CD4-positive, CD25-positive, alpha-beta regulatory T cell (primary cell): Measurements from ENCODE around the gene EED. TPM values are rescaled to one million over a fixed set of nuclear protein-coding genes. Genes with fewer than 3 reads are reported as not detected.

Experiments
- ATAC-seq, 2 donors: fragments of 150-1000 bp; cut with Tn5 transposase; one replicate each; pipeline ENCODE4 v1.10.0; 2021; ENCODE audit warnings: low read depth in 2 of 2, moderate number of reproducible peaks in 2 of 2, moderate library complexity in 1 of 2
- DNase-seq, 3 donors: peaks; one replicate each; pipeline versions ENCODE4 v3.0.0 to v3.0.0-alpha.2; 2012 to 2022; ENCODE audit warnings: mixed read lengths in 1 of 3
- H3K27ac ChIP-seq: one replicate; pipeline ENCODE4 v1.7.0; 2013; ENCODE audit warnings: mild to moderate bottlenecking, low read length; ENCODE audit not compliant: insufficient read depth, poor library complexity, severe bottlenecking
- H3K27me3 ChIP-seq: one replicate; pipeline ENCODE4 v1.7.0; 2013; ENCODE audit warnings: low read length; ENCODE audit not compliant: control insufficient read depth, insufficient read depth
- H3K36me3 ChIP-seq: one replicate; pipeline ENCODE4 v1.7.0; 2013; ENCODE audit warnings: mild to moderate bottlenecking, low read length, moderate library complexity; ENCODE audit not compliant: control insufficient read depth, insufficient read depth
- H3K4me1 ChIP-seq: 2 replicates; pipeline ENCODE4 v1.7.0; 2013; ENCODE audit warnings: mild to moderate bottlenecking, low read length; ENCODE audit not compliant: insufficient read depth, control insufficient read depth, poor library complexity, severe bottlenecking
- H3K4me3 ChIP-seq: one replicate; pipeline ENCODE4 v1.7.0; 2013; ENCODE audit warnings: low read depth, mild to moderate bottlenecking, low read length, moderate library complexity
- H3K9me3 ChIP-seq, 2 experiments: 1 replicate in 1 of 2; 2 replicates in 1 of 2; pipeline ENCODE4 v1.7.0; 2013; ENCODE audit warnings: low read length in 2 of 2, mild to moderate bottlenecking in 1 of 2, moderate library complexity in 1 of 2; ENCODE audit not compliant: control insufficient read depth in 2 of 2
- H3K27ac Mint-ChIP-seq, 3 donors: one replicate each; pipeline ENCODE4 v1.8.0; 2020 to 2022; ENCODE audit warnings: mild to moderate bottlenecking in 3 of 3, mixed read lengths in 3 of 3, moderate library complexity in 2 of 3
- H3K27me3 Mint-ChIP-seq: one replicate; pipeline ENCODE4 v1.8.0; 2022; ENCODE audit warnings: mild to moderate bottlenecking, mixed read lengths
- H3K36me3 Mint-ChIP-seq: one replicate; pipeline ENCODE4 v1.8.0; 2020; ENCODE audit warnings: mixed read lengths
- H3K4me1 Mint-ChIP-seq, 4 donors: one replicate each; pipeline ENCODE4 v1.8.0; 2020 to 2022; ENCODE audit warnings: mixed read lengths in 4 of 4, mild to moderate bottlenecking in 1 of 4
- H3K4me3 Mint-ChIP-seq, 4 donors: one replicate each; pipeline ENCODE4 v1.8.0; 2020 to 2022; ENCODE audit warnings: mild to moderate bottlenecking in 4 of 4, mixed read lengths in 4 of 4, moderate library complexity in 3 of 4
- H3K9me3 Mint-ChIP-seq, 7 donors: one replicate each; pipeline ENCODE4 v1.8.0; 2020 to 2022; ENCODE audit warnings: mixed read lengths in 7 of 7, mild to moderate bottlenecking in 3 of 7, moderate library complexity in 2 of 7
- polyA plus RNA-seq, 4 donors: library from polyadenylated mRNA; unstranded; fragments of 300-500 nt; fragmentation: Illumina TruSeq; gene quantifications; one replicate each; pipeline ENCODE4 v1.2.3, GENCODE V29; 2021
- total RNA-seq: library from RNA; stranded (reverse); gene quantifications from one replicate; pipeline ENCODE4 v1.2.3, GENCODE V29; 2022

Gene EED
- total and polyA plus RNA-seq, 5 donors from 2014 or later = 23.7 to 65.7 (median 29.8) TPM

- H3K36me3 ChIP-seq = peaks cover 66% of the 10 kb centered on the region
- ATAC-seq (no peak), DNase-seq (no peak)
- Mint-ChIP-seq H3K9me3 (peaks cover 0 to 1% (median 0%) of the 10 kb centered on the region in 7 donors), H3K4me3 (no peak overlapping the region), H3K4me1 (peaks cover 13 to 29% (median 18%) of the 10 kb centered on the region in 4 donors), H3K27ac (no peak overlapping the region), H3K36me3 (peaks cover 37% of the 10 kb centered on the region), H3K27me3 (no peaks in the 10 kb centered on the region)
- H3K9me3 ChIP-seq = no peaks in the 10 kb centered on the region
- H3K4me3 ChIP-seq = no peak overlapping the region
- peaks cover 5% of the 10 kb centered on the region for H3K4me1 ChIP-seq
- H3K27ac ChIP-seq = no peak overlapping the region
- no peaks in the 10 kb centered on the region for H3K27me3 ChIP-seq
Measured at GRCh38 chr11:86265194-86265593, 20.6 kb downstream of the EED start.

- H3K4me3 ChIP-seq = no peak overlapping the region
- DNase-seq (no peak), ATAC-seq (no peak)
- Mint-ChIP-seq H3K9me3 (peaks cover 0 to 1% (median 0%) of the 10 kb centered on the region in 7 donors), H3K4me1 (peaks cover 20 to 41% (median 36%) of the 10 kb centered on the region in 4 donors), H3K36me3 (peaks cover 58% of the 10 kb centered on the region), H3K4me3 (no peak overlapping the region), H3K27me3 (no peaks in the 10 kb centered on the region), H3K27ac (no peak overlapping the region)
- peaks cover 48% of the 10 kb centered on the region for H3K36me3 ChIP-seq
- H3K9me3 ChIP-seq = no peaks in the 10 kb centered on the region
- no peak overlapping the region for H3K27ac ChIP-seq
- no peaks in the 10 kb centered on the region for H3K27me3 ChIP-seq
- peaks cover 8% of the 10 kb centered on the region for H3K4me1 ChIP-seq
Measured at GRCh38 chr11:86269645-86270044, 25.1 kb downstream of the EED start.

- H3K36me3 ChIP-seq = peaks cover 53% of the 10 kb centered on the region
- no peaks in the 10 kb centered on the region for H3K9me3 ChIP-seq
- H3K27ac Mint-ChIP-seq = peak overlapping the region in 2 of 3 donors; percentile 16 to 72
- peaks cover 26 to 42% (median 33%) of the 10 kb centered on the region in 4 donors for H3K4me1 Mint-ChIP-seq
- H3K4me1 ChIP-seq = peaks cover 8% of the 10 kb centered on the region
- peaks cover 0 to 4% (median 0%) of the 10 kb centered on the region in 7 donors for H3K9me3 Mint-ChIP-seq
- H3K27me3 ChIP-seq = no peaks in the 10 kb centered on the region
- no peak overlapping the region for H3K27ac ChIP-seq
- peaks cover 65% of the 10 kb centered on the region for H3K36me3 Mint-ChIP-seq
- H3K4me3 Mint-ChIP-seq = no peak overlapping the region
- H3K27me3 Mint-ChIP-seq = no peaks in the 10 kb centered on the region
- DNase-seq (no peak), ATAC-seq (no peak)
- no peak overlapping the region for H3K4me3 ChIP-seq
Measured at GRCh38 chr11:86274503-86274902, 29.9 kb downstream of the EED start.

GRCh38 chr11:86274999-86275398 lies 30.4 kb downstream of the EED start:
- Histone ChIP-seq H3K9me3 (no peaks in the 10 kb centered on the region), H3K4me3 (no peak overlapping the region), H3K36me3 (peaks cover 53% of the 10 kb centered on the region), H3K27ac (no peak overlapping the region), H3K4me1 (peaks cover 5% of the 10 kb centered on the region), H3K27me3 (no peaks in the 10 kb centered on the region)
- peaks cover 65% of the 10 kb centered on the region for H3K36me3 Mint-ChIP-seq
- H3K27ac Mint-ChIP-seq = peak overlapping the region; percentile 46 to 84 (median 72)
- ATAC-seq = no peak
- H3K9me3 Mint-ChIP-seq = peaks cover 0 to 4% (median 0%) of the 10 kb centered on the region in 7 donors
- H3K4me3 Mint-ChIP-seq = no peak overlapping the region
- peaks cover 25 to 39% (median 29%) of the 10 kb centered on the region in 4 donors for H3K4me1 Mint-ChIP-seq
- H3K27me3 Mint-ChIP-seq = no peaks in the 10 kb centered on the region
- no peak for DNase-seq

- H3K4me3 ChIP-seq = no peak overlapping the region
- H3K36me3 ChIP-seq = peaks cover 57% of the 10 kb centered on the region
- H3K27ac ChIP-seq = no peak overlapping the region
- ATAC-seq = no peak
- peak overlapping the region in 2 of 3 donors; percentile 42 to 46 for H3K27ac Mint-ChIP-seq
- no peaks in the 10 kb centered on the region for H3K27me3 ChIP-seq
- peaks cover 22 to 36% (median 26%) of the 10 kb centered on the region in 4 donors for H3K4me1 Mint-ChIP-seq
- H3K4me3 Mint-ChIP-seq = no peak overlapping the region
- peaks cover 0 to 4% (median 0%) of the 10 kb centered on the region in 7 donors for H3K9me3 Mint-ChIP-seq
- H3K4me1 ChIP-seq = peaks cover 4% of the 10 kb centered on the region
- H3K9me3 ChIP-seq = no peaks in the 10 kb centered on the region
- no peak for DNase-seq
- H3K36me3 Mint-ChIP-seq = peaks cover 64% of the 10 kb centered on the region
- no peaks in the 10 kb centered on the region for H3K27me3 Mint-ChIP-seq
Measured at GRCh38 chr11:86275493-86276370, 31.2 kb downstream of the EED start.

- H3K4me1 Mint-ChIP-seq = peaks cover 25 to 44% (median 35%) of the 10 kb centered on the region in 4 donors
- H3K36me3 Mint-ChIP-seq = peaks cover 61% of the 10 kb centered on the region
- peaks cover 0 to 4% (median 0%) of the 10 kb centered on the region in 7 donors for H3K9me3 Mint-ChIP-seq
- no peak overlapping the region for H3K27ac Mint-ChIP-seq
- H3K27me3 Mint-ChIP-seq = no peaks in the 10 kb centered on the region
- no peak for DNase-seq
- ATAC-seq = no peak
- H3K27ac ChIP-seq = no peak overlapping the region
- no peak overlapping the region for H3K4me3 ChIP-seq
- peak overlapping the region in 1 of 4 donors; percentile 12 for H3K4me3 Mint-ChIP-seq
- no peaks in the 10 kb centered on the region for H3K4me1 ChIP-seq
- H3K36me3 ChIP-seq = peaks cover 58% of the 10 kb centered on the region
- H3K27me3 ChIP-seq = no peaks in the 10 kb centered on the region
- no peaks in the 10 kb centered on the region for H3K9me3 ChIP-seq
Measured at GRCh38 chr11:86277741-86278140, 33.2 kb downstream of the EED start.

- Histone ChIP-seq H3K4me3 (no peak overlapping the region), H3K4me1 (no peaks in the 10 kb centered on the region), H3K36me3 (peaks cover 53% of the 10 kb centered on the region), H3K27me3 (no peaks in the 10 kb centered on the region), H3K9me3 (no peaks in the 10 kb centered on the region), H3K27ac (no peak overlapping the region)
- H3K4me3 Mint-ChIP-seq = no peak overlapping the region
- H3K27me3 Mint-ChIP-seq = no peaks in the 10 kb centered on the region
- peaks cover 60% of the 10 kb centered on the region for H3K36me3 Mint-ChIP-seq
- ATAC-seq (no peak), DNase-seq (no peak)
- H3K27ac Mint-ChIP-seq = no peak overlapping the region
- peaks cover 0 to 4% (median 0%) of the 10 kb centered on the region in 7 donors for H3K9me3 Mint-ChIP-seq
- peaks cover 26 to 45% (median 37%) of the 10 kb centered on the region in 4 donors for H3K4me1 Mint-ChIP-seq
Measured at GRCh38 chr11:86278226-86278625, 33.7 kb downstream of the EED start.
